GM19468 (cell line): ENCODE results near the gene TAGLN3.

Experiments
- ATAC-seq: cut with Tn5 transposase; IDR thresholded peaks from one replicate; pipeline ENCODE4 v1.9.1; 2021; ENCODE audit warnings: mild to moderate bottlenecking, moderate library complexity, moderate number of reproducible peaks; ENCODE audit not compliant: unreplicated experiment; ENCODE audit errors: extremely low read depth

Gene TAGLN3

GRCh38 chr3:111998636-111999483 lies at the start of gene TAGLN3:
Gene TAGLN3 (plus strand): TSS chr3:111998922. CDS start chr3:111999423, 501 bp downstream.
- ATAC-seq = no peak

GRCh38 chr3:111949712-111950111 lies 49.0 kb upstream of the TAGLN3 start:
- ATAC-seq = no peak

- ATAC-seq = no peak
Observed at GRCh38 chr3:111951032-111951431, 47.7 kb upstream of the TAGLN3 start.

- no peak for ATAC-seq
Observed at GRCh38 chr3:111952086-111952485, 46.6 kb upstream of the TAGLN3 start.

GRCh38 chr3:111952866-111953450 lies 45.8 kb upstream of the TAGLN3 start:
- no peak for ATAC-seq

DNA sequence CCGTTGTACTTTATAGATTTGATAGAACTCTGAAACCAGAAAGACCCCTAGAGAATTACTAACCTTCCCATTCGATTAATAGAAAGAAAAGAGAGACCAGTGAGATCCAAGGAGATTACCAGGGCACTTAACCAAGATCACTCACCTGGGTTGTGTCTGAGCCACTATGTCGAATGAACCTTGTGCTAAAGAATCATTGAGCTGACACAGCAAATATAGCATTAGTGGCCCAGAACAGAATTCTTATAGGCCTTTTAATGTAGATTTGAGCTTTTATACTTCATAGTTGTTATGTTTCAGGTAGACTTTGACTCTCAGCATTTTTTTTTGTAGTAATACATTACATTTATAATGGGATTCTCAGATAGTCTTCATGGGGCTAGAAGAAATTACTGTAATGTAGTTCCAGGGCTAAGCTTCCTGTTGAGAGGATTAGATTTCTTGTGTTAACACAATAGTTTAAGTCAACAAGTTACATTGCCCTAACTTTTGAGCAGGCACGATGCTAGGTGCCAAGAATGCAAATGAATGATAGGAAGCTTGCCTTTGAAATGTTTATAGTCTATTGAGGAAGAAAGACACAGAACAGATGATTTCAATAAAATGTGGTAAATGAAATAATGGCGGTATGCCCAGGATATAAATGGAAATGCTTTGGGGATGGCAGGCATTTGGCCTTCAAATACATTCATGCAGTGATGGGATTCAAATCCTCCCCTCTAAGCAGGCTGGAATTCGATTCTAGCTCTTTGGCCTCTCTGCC lies 44.3 kb upstream of the TAGLN3 start:
- no peak for ATAC-seq

GRCh38 chr3:111955876-111956275 lies 42.8 kb upstream of the TAGLN3 start:
- no peak for ATAC-seq

DNA sequence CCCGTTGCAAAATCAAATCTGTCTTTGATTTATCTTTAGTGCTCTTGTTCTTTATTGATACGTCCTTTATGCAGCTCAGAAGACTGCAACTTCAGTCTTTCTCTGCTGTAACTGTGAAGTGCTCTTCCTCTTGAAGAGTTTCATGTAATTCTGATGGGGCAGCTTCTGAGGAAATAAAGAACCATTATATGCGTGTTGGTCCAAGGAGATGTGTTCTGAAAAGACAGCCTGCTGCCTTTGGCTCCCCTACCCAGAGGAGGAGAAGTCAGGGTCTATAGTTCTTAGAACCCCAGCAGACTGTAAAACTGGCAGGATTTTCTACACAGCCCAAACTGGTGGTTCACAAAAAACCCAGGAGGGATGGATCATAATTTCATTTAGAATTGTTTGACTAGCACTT lies 42.3 kb upstream of the TAGLN3 start:
- ATAC-seq = no peak

GRCh38 chr3:111956995-111957734 lies 41.6 kb upstream of the TAGLN3 start:
- ATAC-seq = no peak

GRCh38 chr3:111961461-111962164 lies 37.1 kb upstream of the TAGLN3 start:
- no peak for ATAC-seq

DNA sequence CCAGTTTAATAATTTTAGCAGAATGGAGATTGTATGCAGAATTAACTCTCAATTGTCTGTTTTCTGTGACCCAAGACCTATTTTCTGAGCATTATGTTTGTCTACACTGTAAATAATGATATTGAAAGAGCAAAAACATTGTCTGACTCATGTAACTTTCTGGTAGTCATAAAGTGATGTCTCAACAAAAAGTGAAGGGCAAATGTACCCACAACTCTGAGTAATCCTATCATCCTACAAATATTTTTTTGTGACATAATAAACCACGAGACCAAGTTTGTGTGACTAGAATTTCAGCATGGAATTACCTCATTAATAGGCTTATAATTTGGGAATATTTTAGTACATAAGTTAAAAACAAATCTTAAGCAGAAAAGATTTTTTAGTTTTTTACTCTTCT lies 35.3 kb upstream of the TAGLN3 start:
- no peak for ATAC-seq

GRCh38 chr3:111965484-111965883 lies 33.2 kb upstream of the TAGLN3 start:
- ATAC-seq = no peak

GRCh38 chr3:111967068-111967467 lies 31.7 kb upstream of the TAGLN3 start:
- ATAC-seq = no peak

DNA sequence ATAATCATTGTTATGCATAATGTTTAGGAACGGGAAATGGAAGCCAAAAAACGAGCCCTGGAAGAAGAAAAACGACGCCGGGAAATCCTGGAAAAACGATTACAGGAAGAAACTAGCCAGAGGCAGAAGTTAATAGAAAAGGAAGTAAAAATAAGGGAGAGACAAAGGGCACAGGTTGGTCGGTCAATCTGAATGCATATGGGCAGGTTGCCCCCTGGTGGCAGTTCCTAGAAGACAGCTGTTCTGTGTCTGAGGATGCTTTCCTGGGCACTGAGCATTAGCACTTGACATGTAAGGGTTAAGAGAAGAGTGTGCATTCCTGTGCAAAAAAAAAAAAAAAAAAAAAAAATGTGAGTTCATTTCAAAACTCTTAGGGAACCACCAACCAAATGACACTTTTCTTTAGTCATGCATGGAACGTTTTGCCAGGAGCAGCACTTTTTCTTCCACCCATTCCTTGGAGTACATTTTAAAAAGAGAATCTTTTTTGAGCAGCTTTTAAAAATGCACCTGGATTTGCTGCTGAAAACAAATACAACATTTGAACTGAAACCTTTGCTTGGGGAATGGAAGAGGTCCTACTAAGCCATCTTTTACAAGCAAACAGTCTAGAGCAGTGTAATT lies 31.0 kb upstream of the TAGLN3 start:
- ATAC-seq = no peak

GRCh38 chr3:111968319-111969054 lies 30.2 kb upstream of the TAGLN3 start:
- ATAC-seq = no peak

DNA sequence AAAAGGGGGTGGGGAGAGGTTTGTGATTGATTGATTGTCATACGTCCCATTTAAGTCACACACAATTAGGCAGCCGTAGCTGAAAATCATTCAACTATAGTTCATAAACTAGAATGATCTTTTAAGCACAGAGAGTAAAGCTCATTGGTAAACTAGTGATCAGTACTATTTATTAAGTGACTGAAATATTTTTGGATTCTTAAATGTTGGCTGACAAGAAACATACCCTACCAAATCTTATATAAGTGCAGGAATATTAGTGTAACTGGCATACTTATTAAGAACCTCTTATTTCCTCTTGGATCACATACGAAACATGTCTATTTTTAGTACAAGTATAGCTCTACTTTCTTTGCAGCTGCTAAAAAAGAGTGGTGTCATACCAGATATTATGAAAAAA lies 28.3 kb upstream of the TAGLN3 start:
- ATAC-seq = no peak

DNA sequence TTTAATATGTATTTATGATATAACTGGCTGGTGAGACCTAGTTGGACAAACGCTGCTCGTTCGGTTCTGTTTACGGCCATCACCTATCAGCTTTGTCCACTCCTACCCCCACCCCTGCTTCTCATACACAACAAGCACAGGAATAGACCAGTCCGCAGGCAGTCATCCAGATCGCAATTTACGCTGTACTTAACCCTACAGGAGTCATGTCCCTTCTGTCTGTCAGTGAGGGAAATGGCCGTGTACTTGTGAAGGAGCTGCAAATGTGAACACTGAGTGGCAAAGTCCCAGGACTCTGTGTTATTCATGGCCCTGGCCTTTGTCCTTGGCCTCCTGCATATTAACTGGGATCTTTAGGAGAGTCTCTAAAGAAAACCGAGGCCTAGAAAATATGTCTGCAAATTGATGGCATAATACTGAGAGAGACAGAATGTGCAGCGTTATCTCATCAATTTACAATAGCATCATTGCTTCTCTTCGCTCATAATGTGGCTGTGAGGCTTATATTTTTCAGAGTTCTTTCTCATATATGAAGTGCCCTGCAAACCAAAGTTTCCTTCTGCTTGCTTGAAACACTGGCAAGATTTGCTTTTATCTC lies 27.1 kb upstream of the TAGLN3 start:
- ATAC-seq = no peak

DNA sequence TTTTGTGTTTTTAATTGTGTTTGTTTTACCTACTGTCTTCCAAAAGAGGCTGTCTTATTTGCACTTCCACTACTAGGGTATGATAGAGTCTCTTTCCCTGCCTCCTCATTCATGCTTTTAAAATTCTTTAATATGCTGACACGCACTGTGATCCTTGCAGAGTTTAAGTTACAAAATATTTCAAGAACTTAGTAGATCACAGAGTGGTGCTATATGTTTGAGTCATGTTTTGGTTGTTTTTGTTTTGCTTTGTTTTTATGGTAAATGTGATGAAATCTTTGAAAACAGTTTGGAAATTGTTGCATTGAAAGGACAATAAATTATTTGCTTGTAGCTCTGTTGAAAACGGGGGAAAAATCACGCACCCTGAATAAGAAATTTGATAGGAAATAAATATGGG lies 25.8 kb upstream of the TAGLN3 start:
- no peak for ATAC-seq
